Ovary (tissue), 9 donors: ENCODE measurements around the gene PHPT1. TPM values are rescaled to one million over a fixed set of nuclear protein-coding genes. Genes with fewer than 3 reads are reported as not detected.

Experiments
- DNase-seq, 5 donors: peaks; one replicate each; pipeline ENCODE4 v3.0.0-alpha.2; 2019 to 2020
- H3K27ac ChIP-seq, 2 donors: fragments of 200-600 bp; one replicate each; pipeline versions ENCODE4 v1.5.1 to v1.8.0; 2019 to 2022
- H3K27me3 ChIP-seq: fragments of 200-600 bp; one replicate; pipeline ENCODE4 v1.8.0; 2022
- H3K36me3 ChIP-seq: fragments of 200-600 bp; sonication (generic); one replicate; pipeline ENCODE4 v1.5.1; 2019
- H3K4me1 ChIP-seq: one replicate; pipeline ENCODE4 v1.8.1; 2013; ENCODE audit warnings: mild to moderate bottlenecking, moderate library complexity; ENCODE audit not compliant: insufficient read depth
- H3K4me3 ChIP-seq: fragments of 200-600 bp; sonication (generic); one replicate; pipeline ENCODE4 v1.5.1; 2017
- H3K9me3 ChIP-seq, 2 donors: fragments of 200-600 bp in 1 of 2; sonication (generic) in 1 of 2; one replicate each; pipeline versions ENCODE4 v1.5.1 to v1.8.1; 2013 to 2019; ENCODE audit warnings: mild to moderate bottlenecking in 1 of 2, moderate library complexity in 1 of 2
- CTCF ChIP-seq, 3 donors: fragments of 450-650 bp in 2 of 3; fragments of 200-600 bp in 1 of 3; IDR thresholded peaks; one replicate each; pipeline versions ENCODE4 v1.5.1 to v1.8.0; 2016 to 2022; ENCODE audit warnings: antibody characterized with exemption in 3 of 3, mild to moderate bottlenecking in 1 of 3
- EP300 ChIP-seq: sonication (generic); formaldehyde crosslinking; IDR thresholded peaks from one replicate; pipeline ENCODE4 v1.6.1; 2017; ENCODE audit warnings: antibody characterized with exemption
- POLR2A ChIP-seq: fragments of 450-650 bp; IDR thresholded peaks from one replicate; pipeline ENCODE4 v1.6.1; 2017; ENCODE audit warnings: antibody characterized with exemption, mild to moderate bottlenecking, moderate library complexity
- WGBS, 3 donors: extraction: QIAGEN DNeasy Blood & Tissue Kit in 1 of 3; methylation state at CpG; one replicate each; pipeline versions ENCODE4 v1.1.5 to v1.1.7; 2013 to 2017; 5-methylcytosine and 5-hydroxymethylcytosine counted together
- intact Hi-C, 4 donors: fragments of 100-400 bp; cut with DNase I; formaldehyde crosslinking; loops; one replicate each; pipeline versions ENCODE4 v1.11.0 to v1.15.1; 2022 to 2023
- polyA plus RNA-seq, 2 donors: library from polyadenylated mRNA; stranded (reverse); fragments of 200-250 nt in 1 of 2; fragments of 350-450 nt in 1 of 2; fragmentation: Illumina TruSeq in 1 of 2; extraction: RNeasy Lipid Tissue Mini Kit (QIAGEN cat#74804) in 1 of 2; gene quantifications; one replicate each; pipeline ENCODE4 v1.2.3, GENCODE V29; 2013 to 2014
- total RNA-seq, 7 donors: library from RNA; depleted of rRNA in 2 of 7; stranded (reverse); fragments of >200 nt in 2 of 7; fragmentation: NEBNext Ultra II Directional in 3 of 7; extraction: Animal tissue kit (Norgen Biotek cat#: 25700) in 3 of 7; gene quantifications; one replicate each; pipeline versions ENCODE4 v1.1.0 to v1.2.4, GENCODE V29; 2016 to 2023
- donor health status: DM: no; HTN: no; CAD: no; lungs with moderate emphysema.
- donor health status: DM: no; HTN: no; CAD: no.
- donor health status: Bipolar disorder and iron deficiency.
- donor health status: DM: yes; HTN: yes; CAD: no.
- donor health status: DM: no; HTN: no; CAD: no.
- donor health status: DM: yes; HTN: yes; CAD: no.

The PHPT1 gene
- total and polyA plus RNA-seq, 9 donors = 18.1 to 132 (median 76.8) TPM

GRCh38 chr9:136803551-136804508 is 45.4 kb upstream of the PHPT1 start:
- H3K4me1 ChIP-seq = peaks cover 9% of the 10 kb centered on the region
- no peak overlapping the region for H3K27ac ChIP-seq
- H3K36me3 ChIP-seq = no peaks in the 10 kb centered on the region
- intact Hi-C loops = no loop called here
- WGBS, 3 donors = 93 to 95% (median 94%) methylated on average over 22 of the region's 22 CpGs
- no peaks in the 10 kb centered on the region for H3K9me3 ChIP-seq
- peak in 1 of 5 donors; percentile 41 for DNase-seq
- TF ChIP-seq POLR2A (no peak), EP300 (no peak), CTCF (IDR thresholded peaks at IDR 0.05) (no peak)
- no peaks in the 10 kb centered on the region for H3K27me3 ChIP-seq
- no peak overlapping the region for H3K4me3 ChIP-seq

GRCh38 chr9:136804509-136805206 is 44.6 kb upstream of the PHPT1 start:
- H3K9me3 ChIP-seq = no peaks in the 10 kb centered on the region
- H3K4me3 ChIP-seq = no peak overlapping the region
- WGBS, 3 donors = 89% methylated on average over 20 of the region's 20 CpGs
- peak in 3 of 5 donors; percentile 41 to 51 (median 44) for DNase-seq
- no peaks in the 10 kb centered on the region for H3K36me3 ChIP-seq
- no peaks in the 10 kb centered on the region for H3K27me3 ChIP-seq
- H3K4me1 ChIP-seq = peaks cover 5% of the 10 kb centered on the region
- intact Hi-C loops = no loop called here
- H3K27ac ChIP-seq = no peak overlapping the region
- TF ChIP-seq CTCF (IDR thresholded peaks at IDR 0.05) (no peak), EP300 (no peak), POLR2A (no peak)

GRCh38 chr9:136805207-136805740 is 43.9 kb upstream of the PHPT1 start:
- DNase-seq = peak in 1 of 5 donors; percentile 38
- H3K27ac ChIP-seq = no peak overlapping the region
- no peaks in the 10 kb centered on the region for H3K36me3 ChIP-seq
- TF ChIP-seq CTCF (IDR thresholded peaks at IDR 0.05) = no peak
- TF ChIP-seq EP300 = no peak
- TF ChIP-seq POLR2A = no peak
- H3K4me1 ChIP-seq = peaks cover 3% of the 10 kb centered on the region
- no peak overlapping the region for H3K4me3 ChIP-seq
- H3K27me3 ChIP-seq = no peaks in the 10 kb centered on the region
- intact Hi-C loops = no loop called here
- H3K9me3 ChIP-seq = no peaks in the 10 kb centered on the region
- WGBS, 3 donors = 86 to 87% (median 86%) methylated on average over 11 to 12 of the region's 12 CpGs

- no peak for TF ChIP-seq CTCF (IDR thresholded peaks at IDR 0.05)
- peak in 2 of 5 donors; percentile 33 to 39 for DNase-seq
- Histone ChIP-seq H3K27ac (no peak overlapping the region), H3K4me1 (peaks cover 3% of the 10 kb centered on the region), H3K4me3 (no peak overlapping the region), H3K27me3 (no peaks in the 10 kb centered on the region), H3K36me3 (no peaks in the 10 kb centered on the region), H3K9me3 (no peaks in the 10 kb centered on the region)
- intact Hi-C loops = no loop called here
- WGBS, 3 donors = 90 to 93% (median 92%) methylated on average over 10 of the region's 10 CpGs
These were observed 43.1 kb upstream of the PHPT1 start for GRCh38 chr9:136806067-136806466.
